Hepatocyte (in vitro differentiated cells): ENCODE data around the gene STAU1.

Experiments
- EZH2 ChIP-seq: fragments of 200-600 bp; sonication (generic); IDR thresholded peaks from 2 replicates; pipeline ENCODE4 v1.6.1; 2016; ENCODE audit warnings: antibody characterized with exemption, mild to moderate bottlenecking, borderline replicate concordance
- EZH2phosphoT487 ChIP-seq: fragments of 200-600 bp; sonication (generic); IDR thresholded peaks from one replicate; pipeline ENCODE4 v1.6.1; 2018; ENCODE audit warnings: antibody characterized with exemption, mild to moderate bottlenecking, low read depth, moderate library complexity; ENCODE audit not compliant: unreplicated experiment, severe bottlenecking
- TF ChIP-seq, protein P1 (sequence below): fragments of 200-600 bp; sonication (generic); IDR thresholded peaks from 2 replicates; pipeline ENCODE4 v1.5.1; 2016; ENCODE audit warnings: antibody characterized with exemption, mild to moderate bottlenecking; ENCODE audit not compliant: poor library complexity

DNA sequence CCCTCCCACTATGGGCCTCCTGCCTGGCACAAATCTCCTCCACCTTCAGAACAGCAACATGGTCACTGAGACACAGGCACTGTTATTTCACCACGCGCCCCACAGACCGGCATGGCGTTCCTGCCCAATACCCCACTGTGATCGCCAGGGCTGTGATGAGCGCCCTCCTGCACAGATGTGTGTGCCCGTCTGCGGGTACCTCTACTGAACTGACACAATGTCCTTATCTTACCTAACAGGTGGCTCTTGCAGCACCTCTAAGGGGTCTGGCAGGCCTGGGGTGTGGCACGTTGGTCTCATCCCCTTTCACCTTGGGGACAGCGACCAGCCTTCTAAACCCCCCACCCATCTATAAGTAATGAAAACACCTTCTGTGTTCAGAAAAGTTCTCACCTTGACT lies 64.2 kb downstream of the STAU1 start:
- TF ChIP-seq, protein P1, sequence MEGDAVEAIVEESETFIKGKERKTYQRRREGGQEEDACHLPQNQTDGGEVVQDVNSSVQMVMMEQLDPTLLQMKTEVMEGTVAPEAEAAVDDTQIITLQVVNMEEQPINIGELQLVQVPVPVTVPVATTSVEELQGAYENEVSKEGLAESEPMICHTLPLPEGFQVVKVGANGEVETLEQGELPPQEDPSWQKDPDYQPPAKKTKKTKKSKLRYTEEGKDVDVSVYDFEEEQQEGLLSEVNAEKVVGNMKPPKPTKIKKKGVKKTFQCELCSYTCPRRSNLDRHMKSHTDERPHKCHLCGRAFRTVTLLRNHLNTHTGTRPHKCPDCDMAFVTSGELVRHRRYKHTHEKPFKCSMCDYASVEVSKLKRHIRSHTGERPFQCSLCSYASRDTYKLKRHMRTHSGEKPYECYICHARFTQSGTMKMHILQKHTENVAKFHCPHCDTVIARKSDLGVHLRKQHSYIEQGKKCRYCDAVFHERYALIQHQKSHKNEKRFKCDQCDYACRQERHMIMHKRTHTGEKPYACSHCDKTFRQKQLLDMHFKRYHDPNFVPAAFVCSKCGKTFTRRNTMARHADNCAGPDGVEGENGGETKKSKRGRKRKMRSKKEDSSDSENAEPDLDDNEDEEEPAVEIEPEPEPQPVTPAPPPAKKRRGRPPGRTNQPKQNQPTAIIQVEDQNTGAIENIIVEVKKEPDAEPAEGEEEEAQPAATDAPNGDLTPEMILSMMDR, result no peak
- TF ChIP-seq EZH2 (no peak), EZH2phosphoT487 (no peak)
